Measurements from ENCODE around the gene GNAI1. TPM values are rescaled to one million over a fixed set of nuclear protein-coding genes. Genes with fewer than 3 reads are reported as not detected.

The GNAI1 gene
- total RNA-seq, 2 donors from 2014 or later: 9.2 to 11.5 TPM

DNA sequence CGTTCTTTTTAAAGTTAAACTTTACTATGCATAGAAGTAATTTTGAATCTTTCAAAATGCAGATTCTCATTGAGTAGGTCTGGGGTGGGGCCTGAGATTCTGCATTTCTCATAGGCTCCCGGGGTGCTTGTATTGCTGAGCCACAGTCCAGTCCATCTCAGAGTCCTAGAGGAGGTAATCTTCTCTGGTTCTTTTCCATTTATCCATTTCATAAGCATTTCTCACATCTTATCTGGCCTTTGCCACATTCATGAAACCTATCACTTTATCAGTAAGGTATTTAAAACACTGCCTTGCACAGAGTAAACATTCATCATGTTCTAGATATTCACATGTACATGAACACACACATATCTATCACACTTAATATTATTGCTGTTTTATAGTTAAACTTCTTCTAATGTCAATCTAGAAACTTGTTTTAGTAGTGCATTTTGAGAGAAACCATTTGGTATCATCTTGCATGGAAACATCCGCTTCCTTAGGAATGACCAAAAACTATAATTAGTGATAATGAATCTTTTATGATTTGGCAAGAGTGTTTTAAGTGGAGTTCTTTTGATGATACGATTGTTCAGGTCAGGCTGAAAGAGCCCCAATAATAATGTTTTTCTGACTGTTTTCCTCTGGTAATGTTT, 12.0 kb downstream of the GNAI1 start:
- Histone ChIP-seq H3K4me3 (no peak overlapping the region), H3K4me1 (peaks cover 0 to 11% of the 10 kb centered on the region in 2 donors), H3K9me3 (no peaks in the 10 kb centered on the region), H3K27me3 (no peaks in the 10 kb centered on the region), H3K27ac (no peak overlapping the region), H3K36me3 (no peaks in the 10 kb centered on the region)
- DNase-seq (ENCODE audit: low spot score): no peak
- TF ChIP-seq, protein P1, sequence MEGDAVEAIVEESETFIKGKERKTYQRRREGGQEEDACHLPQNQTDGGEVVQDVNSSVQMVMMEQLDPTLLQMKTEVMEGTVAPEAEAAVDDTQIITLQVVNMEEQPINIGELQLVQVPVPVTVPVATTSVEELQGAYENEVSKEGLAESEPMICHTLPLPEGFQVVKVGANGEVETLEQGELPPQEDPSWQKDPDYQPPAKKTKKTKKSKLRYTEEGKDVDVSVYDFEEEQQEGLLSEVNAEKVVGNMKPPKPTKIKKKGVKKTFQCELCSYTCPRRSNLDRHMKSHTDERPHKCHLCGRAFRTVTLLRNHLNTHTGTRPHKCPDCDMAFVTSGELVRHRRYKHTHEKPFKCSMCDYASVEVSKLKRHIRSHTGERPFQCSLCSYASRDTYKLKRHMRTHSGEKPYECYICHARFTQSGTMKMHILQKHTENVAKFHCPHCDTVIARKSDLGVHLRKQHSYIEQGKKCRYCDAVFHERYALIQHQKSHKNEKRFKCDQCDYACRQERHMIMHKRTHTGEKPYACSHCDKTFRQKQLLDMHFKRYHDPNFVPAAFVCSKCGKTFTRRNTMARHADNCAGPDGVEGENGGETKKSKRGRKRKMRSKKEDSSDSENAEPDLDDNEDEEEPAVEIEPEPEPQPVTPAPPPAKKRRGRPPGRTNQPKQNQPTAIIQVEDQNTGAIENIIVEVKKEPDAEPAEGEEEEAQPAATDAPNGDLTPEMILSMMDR (IDR thresholded peaks at IDR 0.05): no peak

DNA sequence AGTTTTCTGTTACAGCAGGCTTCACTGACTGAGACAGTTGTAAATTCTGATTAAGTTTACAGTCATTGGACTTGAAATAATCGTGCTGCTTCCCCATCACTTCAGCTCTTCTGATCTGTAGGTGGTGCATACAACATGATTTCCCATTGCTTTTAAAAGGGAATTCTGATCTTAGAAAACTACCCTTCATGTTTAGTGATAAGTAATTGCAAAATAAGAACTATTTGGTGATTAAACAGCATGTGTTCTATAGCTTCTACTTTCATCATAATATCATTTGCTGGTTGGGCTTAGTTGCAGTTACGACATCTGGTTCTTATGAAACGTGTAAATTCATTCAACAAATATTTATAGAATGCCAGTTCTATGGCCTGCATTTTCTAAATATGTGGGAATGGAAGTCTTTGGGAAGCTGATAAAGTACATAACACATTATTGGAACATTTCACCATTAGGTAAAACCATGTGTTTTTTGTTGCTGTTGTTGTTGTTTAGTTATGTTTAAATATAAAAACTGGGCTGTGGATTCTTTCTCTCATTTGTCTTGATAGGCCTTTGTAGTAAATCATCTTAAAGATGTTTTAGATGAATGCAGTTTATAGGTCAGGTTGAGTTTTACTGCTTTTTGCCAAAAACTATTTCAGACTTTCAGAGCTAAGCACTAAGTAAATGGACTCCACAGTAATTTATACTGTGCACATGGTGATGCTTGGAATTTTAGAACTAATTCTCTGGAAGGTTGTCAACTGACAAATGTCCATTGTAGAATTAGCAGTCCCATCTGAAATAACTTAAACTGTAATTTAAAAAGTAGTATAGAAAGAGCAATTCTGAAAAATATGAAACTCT, 13.1 kb downstream of the GNAI1 start:
- DNase-seq (ENCODE audit: low spot score): no peak
- Histone ChIP-seq H3K27me3 (no peaks in the 10 kb centered on the region), H3K4me3 (no peak overlapping the region), H3K4me1 (peaks cover 0 to 11% of the 10 kb centered on the region in 2 donors), H3K36me3 (no peaks in the 10 kb centered on the region), H3K27ac (no peak overlapping the region), H3K9me3 (no peaks in the 10 kb centered on the region)
- TF ChIP-seq, protein P1 (IDR thresholded peaks at IDR 0.05): no peak

DNA sequence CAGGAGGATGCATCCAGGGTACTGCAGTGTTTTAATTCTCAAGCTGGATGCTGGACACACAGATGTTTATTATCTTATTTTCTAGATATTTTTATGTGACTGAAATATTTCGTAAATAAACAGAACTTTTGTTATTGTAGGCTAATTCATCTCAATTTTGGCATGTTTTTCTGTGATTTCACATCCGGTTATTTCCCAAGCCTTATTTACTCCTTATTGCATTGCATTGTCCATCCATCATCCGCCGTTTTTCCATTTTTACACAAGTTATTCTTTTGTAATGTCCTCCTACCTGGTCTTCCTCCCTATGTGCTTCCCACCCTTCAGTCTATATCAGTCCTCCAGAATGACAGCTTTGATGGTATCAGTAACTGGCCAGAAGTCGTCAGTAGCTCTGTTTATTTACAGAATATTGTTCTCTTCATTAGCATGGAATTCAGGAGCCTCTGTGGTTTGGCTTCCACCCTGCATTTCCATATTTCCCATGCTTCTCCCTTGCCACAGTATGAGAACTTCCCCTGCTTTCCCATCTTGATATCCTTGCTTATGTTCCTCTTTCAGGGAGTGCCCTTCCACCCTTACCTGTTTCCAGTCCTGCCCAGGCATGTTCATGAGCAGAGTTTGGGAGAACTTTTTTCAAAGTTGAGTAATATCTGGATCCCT, 16.1 kb downstream of the GNAI1 start:
- Histone ChIP-seq H3K4me1 (peaks cover 0 to 9% of the 10 kb centered on the region in 2 donors), H3K36me3 (no peaks in the 10 kb centered on the region), H3K27ac (no peak overlapping the region), H3K27me3 (no peaks in the 10 kb centered on the region), H3K4me3 (no peak overlapping the region), H3K9me3 (no peaks in the 10 kb centered on the region)
- DNase-seq (ENCODE audit: low spot score): no peak
- TF ChIP-seq, protein P1 (IDR thresholded peaks at IDR 0.05): no peak

DNA sequence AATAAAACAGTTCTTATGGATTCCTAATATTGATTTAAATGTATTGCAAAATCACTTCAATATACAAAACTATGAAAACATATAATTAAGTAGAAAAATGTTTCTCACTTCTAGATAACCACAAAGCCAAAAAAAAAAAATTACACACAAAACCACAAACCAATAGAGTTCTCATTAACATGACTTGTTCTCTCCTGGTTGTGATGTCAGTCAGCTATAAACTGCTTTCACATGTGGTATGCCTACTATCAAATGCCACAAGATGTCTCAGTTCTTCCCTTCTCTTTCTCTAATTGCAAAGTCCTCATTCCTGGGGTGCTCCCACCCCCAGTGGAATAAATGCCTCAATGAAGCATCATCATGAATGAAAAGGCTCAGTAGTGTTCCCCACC, 16.6 kb downstream of the GNAI1 start:
- peaks cover 0 to 3% of the 10 kb centered on the region in 2 donors for H3K4me1 ChIP-seq
- TF ChIP-seq, protein P1 (IDR thresholded peaks at IDR 0.05): no peak
- no peaks in the 10 kb centered on the region for H3K36me3 ChIP-seq
- H3K27me3 ChIP-seq: no peaks in the 10 kb centered on the region
- DNase-seq (ENCODE audit: low spot score): no peak
- no peak overlapping the region for H3K27ac ChIP-seq
- no peak overlapping the region for H3K4me3 ChIP-seq
- H3K9me3 ChIP-seq: no peaks in the 10 kb centered on the region

DNA sequence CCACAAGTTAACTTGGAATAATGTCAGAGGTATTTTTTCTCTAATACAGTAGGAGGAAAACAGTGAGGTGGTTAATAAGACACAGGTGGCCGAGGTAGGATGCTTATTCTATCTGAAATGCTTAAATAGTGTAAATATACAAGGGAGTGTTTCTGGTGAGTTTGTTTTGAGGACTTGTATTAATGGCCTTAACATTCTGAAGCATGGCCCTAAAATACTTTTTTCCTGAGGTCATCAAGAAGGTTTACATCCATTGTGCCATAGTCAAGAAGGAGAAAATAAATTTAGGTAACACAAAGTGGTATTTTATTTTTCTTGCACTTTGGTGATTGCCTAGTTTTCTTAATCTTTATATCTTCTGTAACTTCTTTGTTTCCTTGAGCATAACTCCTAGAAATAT, 18.8 kb downstream of the GNAI1 start:
- Histone ChIP-seq H3K27ac (no peak overlapping the region), H3K36me3 (no peaks in the 10 kb centered on the region), H3K4me1 (no peaks in the 10 kb centered on the region), H3K9me3 (no peaks in the 10 kb centered on the region), H3K27me3 (no peaks in the 10 kb centered on the region), H3K4me3 (no peak overlapping the region)
- TF ChIP-seq, protein P1 (IDR thresholded peaks at IDR 0.05): no peak
- no peak for DNase-seq (ENCODE audit: low spot score)

All from right atrium auricular region (tissue), 2 donors.